Subcutaneous adipose tissue (tissue), 4 donors: ENCODE data around the gene MTUS2. TPM values are rescaled to one million over a fixed set of nuclear protein-coding genes. Genes with fewer than 3 reads are reported as not detected.

Source experiments
- total RNA-seq, 4 donors: library from RNA; depleted of rRNA; stranded (reverse); fragments of >200 nt; gene quantifications; one replicate each; pipeline ENCODE4 v1.1.0, GENCODE V29; 2016
- TF ChIP-seq, protein P1 (sequence below): fragments of 450-650 bp; IDR thresholded peaks from one replicate; pipeline ENCODE4 v1.5.1; 2016; ENCODE audit warnings: low read depth, mild to moderate bottlenecking, control low read depth, antibody characterized with exemption, moderate library complexity

The MTUS2 gene
- total RNA-seq, 4 donors from 2014 or later: not detected

DNA sequence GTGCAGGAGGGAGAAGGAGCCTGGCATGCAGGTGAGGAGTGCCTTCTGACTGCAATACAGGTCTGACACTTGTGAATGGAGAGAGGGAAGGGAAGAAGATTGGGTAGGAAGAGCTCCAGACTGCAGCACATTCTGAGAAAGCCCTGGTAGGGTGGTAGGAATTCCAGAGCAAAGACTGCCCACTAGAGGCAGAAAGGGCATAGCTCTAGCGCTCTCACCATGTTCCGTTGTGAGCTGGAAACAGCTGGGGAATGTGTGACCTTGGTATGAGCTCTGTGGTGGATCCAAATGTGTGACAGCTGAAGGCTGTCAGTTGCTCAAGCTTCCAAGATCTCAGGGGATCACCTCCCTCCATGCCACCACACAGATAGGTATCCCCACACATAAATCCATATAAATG is 2.9 kb upstream of the MTUS2 start:
- TF ChIP-seq, protein P1, sequence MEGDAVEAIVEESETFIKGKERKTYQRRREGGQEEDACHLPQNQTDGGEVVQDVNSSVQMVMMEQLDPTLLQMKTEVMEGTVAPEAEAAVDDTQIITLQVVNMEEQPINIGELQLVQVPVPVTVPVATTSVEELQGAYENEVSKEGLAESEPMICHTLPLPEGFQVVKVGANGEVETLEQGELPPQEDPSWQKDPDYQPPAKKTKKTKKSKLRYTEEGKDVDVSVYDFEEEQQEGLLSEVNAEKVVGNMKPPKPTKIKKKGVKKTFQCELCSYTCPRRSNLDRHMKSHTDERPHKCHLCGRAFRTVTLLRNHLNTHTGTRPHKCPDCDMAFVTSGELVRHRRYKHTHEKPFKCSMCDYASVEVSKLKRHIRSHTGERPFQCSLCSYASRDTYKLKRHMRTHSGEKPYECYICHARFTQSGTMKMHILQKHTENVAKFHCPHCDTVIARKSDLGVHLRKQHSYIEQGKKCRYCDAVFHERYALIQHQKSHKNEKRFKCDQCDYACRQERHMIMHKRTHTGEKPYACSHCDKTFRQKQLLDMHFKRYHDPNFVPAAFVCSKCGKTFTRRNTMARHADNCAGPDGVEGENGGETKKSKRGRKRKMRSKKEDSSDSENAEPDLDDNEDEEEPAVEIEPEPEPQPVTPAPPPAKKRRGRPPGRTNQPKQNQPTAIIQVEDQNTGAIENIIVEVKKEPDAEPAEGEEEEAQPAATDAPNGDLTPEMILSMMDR: no peak

DNA sequence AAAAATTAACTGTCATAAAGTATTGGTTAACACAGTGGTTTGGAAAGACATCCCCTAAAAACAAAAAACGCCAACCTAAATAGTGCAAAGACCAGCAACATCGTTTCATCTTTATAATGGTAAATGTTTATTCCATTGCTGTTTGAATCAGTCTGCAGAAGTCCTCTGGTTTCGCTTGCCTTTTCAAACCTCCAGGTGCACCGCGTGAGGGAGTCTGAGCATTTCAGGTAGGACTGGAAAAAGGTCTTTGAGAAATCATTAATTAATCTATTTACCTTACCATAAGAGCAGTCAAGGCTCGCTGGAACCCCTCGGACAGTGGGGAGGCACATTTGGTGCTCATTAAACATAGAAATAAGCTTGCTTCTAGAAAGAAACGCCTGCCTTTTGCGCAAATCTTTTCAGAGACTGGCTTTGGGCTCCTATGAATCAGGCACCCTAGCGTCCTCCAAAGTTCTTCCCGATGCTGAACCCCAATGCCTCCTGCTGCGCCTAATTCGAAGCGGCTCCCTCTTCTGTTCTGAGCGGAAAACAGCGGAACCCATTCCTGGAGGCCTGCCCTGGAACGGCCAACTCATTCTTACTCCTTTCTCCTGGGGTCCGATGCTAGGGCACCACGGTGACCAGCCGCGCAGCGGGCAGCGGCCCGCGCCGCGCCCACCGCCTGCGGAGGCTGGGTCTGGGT is 951 bp upstream of the MTUS2 start:
- TF ChIP-seq, protein P1: no peak

DNA sequence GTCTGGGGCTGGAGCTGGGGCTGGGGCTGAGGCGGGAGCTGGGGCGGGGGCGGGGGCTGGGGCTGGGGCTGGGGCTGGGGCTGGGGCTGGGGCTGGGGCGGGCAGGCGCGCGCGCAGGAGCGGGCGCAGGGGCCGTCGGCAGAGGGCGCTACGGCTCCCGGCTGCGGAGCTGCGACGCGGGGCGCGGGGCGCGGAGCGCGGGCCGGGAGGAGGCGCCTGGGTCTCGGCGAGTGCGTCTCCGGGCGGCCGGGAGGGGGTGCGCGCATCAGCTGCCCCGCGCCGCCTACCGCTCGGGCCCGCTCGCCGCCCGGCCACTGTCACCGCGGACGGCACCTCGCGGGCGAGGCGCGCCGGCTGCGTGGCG is 422 bp upstream of the MTUS2 start:
- TF ChIP-seq, protein P1: no peak

DNA sequence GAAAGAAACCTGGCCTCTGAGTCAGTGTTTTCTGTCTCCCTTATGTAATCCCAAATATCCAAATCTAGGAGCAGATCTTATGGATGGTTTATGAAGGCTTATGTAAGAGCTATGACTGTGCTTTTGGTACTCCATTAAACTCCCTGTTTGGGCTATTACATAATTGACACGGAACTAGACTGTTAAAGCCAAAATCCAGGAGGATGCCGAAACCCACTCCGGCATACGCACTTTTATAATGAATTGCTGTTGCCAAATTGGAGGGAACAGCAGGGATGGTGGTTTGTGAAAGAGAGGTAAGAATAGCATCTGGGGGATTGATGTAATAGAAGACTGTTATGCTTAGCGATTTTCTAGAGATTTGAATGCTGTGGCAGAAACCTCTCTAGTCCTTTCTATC is 2.0 kb downstream of the MTUS2 start:
- TF ChIP-seq, protein P1: no peak

DNA sequence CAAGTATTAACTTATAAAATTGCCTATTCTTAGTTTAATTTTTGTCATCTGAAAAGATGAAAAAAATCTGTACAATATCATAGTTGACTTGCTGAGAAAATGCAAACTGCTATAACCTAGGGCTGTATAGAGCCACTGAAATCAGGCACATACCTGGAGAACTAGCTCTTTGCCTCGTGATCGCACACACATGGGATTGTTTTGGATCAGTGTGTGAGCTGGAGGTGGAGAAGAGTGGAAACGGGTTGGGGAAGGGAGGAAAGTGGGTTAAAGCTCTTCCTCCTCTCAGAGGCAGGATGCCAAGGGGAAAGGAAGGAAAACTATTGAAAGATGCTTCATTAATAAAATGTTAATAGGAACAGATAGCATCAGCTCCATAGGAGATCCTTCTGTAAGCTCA is 2.7 kb downstream of the MTUS2 start:
- TF ChIP-seq, protein P1: no peak

DNA sequence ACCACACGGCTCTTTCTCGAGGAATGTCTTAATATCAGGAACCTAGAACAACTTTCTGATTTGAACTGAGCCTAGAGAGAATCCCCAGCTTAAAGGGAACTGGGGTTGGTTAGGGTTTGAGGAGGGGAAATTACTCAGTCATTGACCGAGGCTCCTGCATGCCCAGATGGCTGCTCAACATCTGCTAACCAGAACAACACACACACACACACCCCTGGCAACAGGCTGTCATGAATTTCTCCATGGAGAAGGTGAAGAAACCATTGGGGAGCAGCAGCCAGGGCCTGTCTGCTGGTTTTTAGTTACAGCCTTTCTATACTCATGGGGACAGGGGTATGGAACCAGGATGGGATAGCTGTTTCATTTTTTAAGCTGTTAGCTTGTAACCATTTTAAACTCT is 5.2 kb downstream of the MTUS2 start:
- TF ChIP-seq, protein P1: no peak

DNA sequence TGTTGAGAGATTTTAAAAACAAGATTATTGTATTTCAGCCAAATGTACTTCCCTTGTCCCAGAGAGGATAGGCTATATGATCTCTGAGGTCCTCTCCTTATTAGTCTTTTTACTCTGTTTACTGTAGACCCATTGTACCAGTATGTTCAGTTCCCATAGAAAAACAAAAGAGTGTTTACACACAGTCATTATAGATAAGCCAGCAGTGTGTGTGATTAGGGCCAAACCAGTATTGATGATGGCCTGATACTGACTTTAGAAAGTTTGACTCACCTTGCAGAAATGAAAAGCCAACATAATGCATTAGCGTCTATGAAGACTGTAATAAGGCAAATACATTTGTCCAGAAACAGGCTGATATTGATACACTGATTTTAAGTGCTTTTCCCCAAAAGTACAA is 6.2 kb downstream of the MTUS2 start:
- TF ChIP-seq, protein P1: no peak
